Testis (tissue), 2 donors: Measurements from ENCODE around the gene ARHGEF10L.

Experiments
- CTCF ChIP-seq, 3 experiments: fragments of 450-650 bp in 2 of 3; fragments of 200-600 bp in 1 of 3; sonication (generic) in 1 of 3; IDR thresholded peaks; one replicate each; pipeline ENCODE4 v1.5.1; 2016 to 2019; ENCODE audit warnings: antibody characterized with exemption in 3 of 3, mild to moderate bottlenecking in 2 of 3, moderate library complexity in 1 of 3
- POLR2A ChIP-seq: fragments of 450-650 bp; IDR thresholded peaks from one replicate; pipeline ENCODE4 v1.6.1; 2017; ENCODE audit warnings: antibody characterized with exemption, mild to moderate bottlenecking, moderate library complexity

DNA sequence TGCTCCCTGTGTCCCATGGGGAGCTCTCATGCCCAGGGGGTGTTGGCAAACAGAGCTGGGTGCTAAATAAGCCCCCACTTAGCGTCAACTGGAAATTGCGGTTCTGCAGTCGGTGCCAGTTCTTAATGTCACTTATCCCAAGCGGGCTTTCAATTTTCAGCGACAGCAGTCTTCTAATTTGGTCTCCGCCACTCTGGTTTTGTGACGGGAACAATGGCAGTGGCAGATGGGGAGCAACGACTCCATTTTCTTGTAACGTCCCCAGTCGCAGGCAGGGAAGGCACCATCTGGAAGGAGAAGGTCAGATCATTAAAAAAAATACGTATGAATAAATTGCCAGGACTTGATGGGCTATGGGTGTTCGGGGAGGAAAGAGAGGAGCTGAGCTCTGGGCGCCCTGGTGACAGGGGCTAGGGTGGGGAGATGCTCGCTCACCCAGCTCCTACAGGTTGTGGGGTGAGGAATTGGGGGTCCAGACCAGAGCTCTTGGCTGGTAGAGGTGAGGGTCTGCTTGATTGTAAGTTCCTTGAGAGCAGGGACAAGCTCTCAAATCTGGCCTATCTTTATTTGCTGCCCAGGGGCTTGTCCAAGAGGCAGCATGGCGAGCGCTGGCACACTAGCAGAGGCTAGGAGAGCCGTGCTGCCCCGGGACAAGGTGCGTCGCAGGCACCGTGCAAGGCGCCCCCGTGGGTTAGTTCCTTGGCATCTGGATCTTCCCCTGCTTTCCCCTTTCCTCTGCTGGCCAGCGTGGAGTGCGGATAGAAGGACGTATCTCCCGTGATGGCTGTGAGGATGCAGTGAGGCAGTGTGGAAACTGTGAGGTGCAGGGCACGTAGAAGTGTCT, 105.8 kb downstream of the ARHGEF10L start:
- TF ChIP-seq CTCF (IDR thresholded peaks at IDR 0.05) (no peak), POLR2A (no peak)
